ENCODE results near the gene RPS19.
"Not testable (repeated sequence)": the region's sequence is repeated elsewhere in the genome, so short reads cannot be mapped to it uniquely, and the experiment has no call there.

Gene RPS19

GRCh38 chr19:41860419-41861115, 512 bp downstream of the RPS19 start:
- peak in 1 of 2 experiments; percentile 28 for DNase-seq

- no peak for DNase-seq
Observed at GRCh38 chr19:41861116-41861768, 1.2 kb downstream of the RPS19 start.

- no peak for DNase-seq
Observed at GRCh38 chr19:41861846-41862245, 1.8 kb downstream of the RPS19 start.

- DNase-seq, result no peak
Observed at GRCh38 chr19:41862445-41862986, 2.5 kb downstream of the RPS19 start.

- DNase-seq, result no peak
Observed at GRCh38 chr19:41863209-41863931, 3.3 kb downstream of the RPS19 start.

GRCh38 chr19:41864374-41864773, 4.3 kb downstream of the RPS19 start:
- no peak for DNase-seq

- DNase-seq, result no peak
Observed at GRCh38 chr19:41866284-41866683, 6.2 kb downstream of the RPS19 start.

- DNase-seq, result no peak
Observed at GRCh38 chr19:41868120-41868988, 8.3 kb downstream of the RPS19 start.

- DNase-seq, result no peak
Observed at GRCh38 chr19:41868989-41869300, 8.9 kb downstream of the RPS19 start.

- no peak for DNase-seq
Observed at GRCh38 chr19:41869374-41869955, 9.4 kb downstream of the RPS19 start.

- DNase-seq, result no peak
Observed at GRCh38 chr19:41870401-41870873, 10.4 kb downstream of the RPS19 start.

GRCh38 chr19:41871573-41872383, 11.7 kb downstream of the RPS19 start:
- no peak for DNase-seq

GRCh38 chr19:41872384-41872774, 12.3 kb downstream of the RPS19 start:
- no peak for DNase-seq

GRCh38 chr19:41872775-41873647, 13.0 kb downstream of the RPS19 start:
- peak; percentile 67 for DNase-seq

- DNase-seq, result not testable (repeated sequence)
Observed at GRCh38 chr19:41875973-41876372, 15.9 kb downstream of the RPS19 start.

GRCh38 chr19:41876847-41877832, 17.1 kb downstream of the RPS19 start, which contains the start of gene CD79A:
Gene CD79A (plus strand): TSS chr19:41877279. CDS start chr19:41877305, 26 bp downstream.
- no peak for DNase-seq

GRCh38 chr19:41877916-41878905, 18.2 kb downstream of the RPS19 start:
- no peak for DNase-seq

GRCh38 chr19:41879080-41879479, 19.0 kb downstream of the RPS19 start:
- no peak for DNase-seq

Data from activated CD4-positive, alpha-beta T cell treated with anti-CD3 and anti-CD28 coated beads, Interleukin-2, amount 50 U/mL, for 4 hours (primary cell).